GM21737 (cell line): Measurements from ENCODE around the gene CRTC1.

Experiments used
- ATAC-seq: cut with Tn5 transposase; IDR thresholded peaks from one replicate; pipeline ENCODE4 v1.9.1; 2021; ENCODE audit warnings: mild to moderate bottlenecking, moderate library complexity; ENCODE audit not compliant: unreplicated experiment

CRTC1 gene

GRCh38 chr19:18651300-18651699 lies 32.2 kb upstream of the CRTC1 start:
- no peak for ATAC-seq

GRCh38 chr19:18651733-18652132 lies 31.7 kb upstream of the CRTC1 start:
- ATAC-seq, result no peak

- no peak for ATAC-seq
Observed at GRCh38 chr19:18653853-18654252, 29.6 kb upstream of the CRTC1 start.

- no peak for ATAC-seq
Observed at GRCh38 chr19:18654469-18654868, 29.0 kb upstream of the CRTC1 start.

GRCh38 chr19:18655173-18655844 lies 28.2 kb upstream of the CRTC1 start:
- no peak for ATAC-seq

- ATAC-seq, result no peak
Observed at GRCh38 chr19:18656337-18657086, 27.0 kb upstream of the CRTC1 start.

GRCh38 chr19:18657590-18658365 lies 25.7 kb upstream of the CRTC1 start:
- ATAC-seq, result no peak

- ATAC-seq, result no peak
Observed at GRCh38 chr19:18658366-18658855, 25.1 kb upstream of the CRTC1 start.

- no peak for ATAC-seq
Observed at GRCh38 chr19:18659281-18660050, 24.0 kb upstream of the CRTC1 start.

GRCh38 chr19:18660051-18660910 lies 23.2 kb upstream of the CRTC1 start:
- no peak for ATAC-seq

- no peak for ATAC-seq
Observed at GRCh38 chr19:18660939-18661670, 22.4 kb upstream of the CRTC1 start.

- no peak for ATAC-seq
Observed at GRCh38 chr19:18662972-18663732, 20.3 kb upstream of the CRTC1 start.

- ATAC-seq, result no peak
Observed at GRCh38 chr19:18663940-18664530, 19.4 kb upstream of the CRTC1 start.

- ATAC-seq, result no peak
Observed at GRCh38 chr19:18665771-18666202, 17.7 kb upstream of the CRTC1 start.

GRCh38 chr19:18666317-18666716 lies 17.2 kb upstream of the CRTC1 start:
- no peak for ATAC-seq

- ATAC-seq, result no peak
Observed at GRCh38 chr19:18666784-18667183, 16.7 kb upstream of the CRTC1 start.

- no peak for ATAC-seq
Observed at GRCh38 chr19:18667531-18668251, 15.8 kb upstream of the CRTC1 start.
